Keratinocyte (primary cell): ENCODE measurements around the gene MLH1.

Experiments used
- EZH2 ChIP-seq: IDR thresholded peaks from one replicate; pipeline ENCODE4 v1.6.1; 2012; ENCODE audit warnings: inconsistent platforms, mild to moderate bottlenecking, low read length, moderate library complexity
- TF ChIP-seq, protein P1 (sequence below), 3 experiments: IDR thresholded peaks in 1 of 3; conservative IDR thresholded peaks in 1 of 3; optimal IDR thresholded peaks in 1 of 3; 2 replicates in 2 of 3; 3 replicates in 1 of 3; pipeline versions ENCODE3 to v1.5.1; 2011; ENCODE audit warnings: low read length in 3 of 3, mild to moderate bottlenecking in 3 of 3, moderate library complexity in 2 of 3, control low read depth in 1 of 3, inconsistent platforms in 1 of 3; ENCODE audit not compliant: insufficient read depth in 2 of 3; ENCODE audit errors: extremely low read depth in 1 of 3

- TF ChIP-seq, protein P1, sequence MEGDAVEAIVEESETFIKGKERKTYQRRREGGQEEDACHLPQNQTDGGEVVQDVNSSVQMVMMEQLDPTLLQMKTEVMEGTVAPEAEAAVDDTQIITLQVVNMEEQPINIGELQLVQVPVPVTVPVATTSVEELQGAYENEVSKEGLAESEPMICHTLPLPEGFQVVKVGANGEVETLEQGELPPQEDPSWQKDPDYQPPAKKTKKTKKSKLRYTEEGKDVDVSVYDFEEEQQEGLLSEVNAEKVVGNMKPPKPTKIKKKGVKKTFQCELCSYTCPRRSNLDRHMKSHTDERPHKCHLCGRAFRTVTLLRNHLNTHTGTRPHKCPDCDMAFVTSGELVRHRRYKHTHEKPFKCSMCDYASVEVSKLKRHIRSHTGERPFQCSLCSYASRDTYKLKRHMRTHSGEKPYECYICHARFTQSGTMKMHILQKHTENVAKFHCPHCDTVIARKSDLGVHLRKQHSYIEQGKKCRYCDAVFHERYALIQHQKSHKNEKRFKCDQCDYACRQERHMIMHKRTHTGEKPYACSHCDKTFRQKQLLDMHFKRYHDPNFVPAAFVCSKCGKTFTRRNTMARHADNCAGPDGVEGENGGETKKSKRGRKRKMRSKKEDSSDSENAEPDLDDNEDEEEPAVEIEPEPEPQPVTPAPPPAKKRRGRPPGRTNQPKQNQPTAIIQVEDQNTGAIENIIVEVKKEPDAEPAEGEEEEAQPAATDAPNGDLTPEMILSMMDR (optimal IDR thresholded peaks at IDR 0.05 in 1 of 3, IDR thresholded peaks at IDR 0.05 in 1 of 3, conservative IDR thresholded peaks at IDR 0.05 in 1 of 3; ENCODE audit: extremely low read depth in 1 of 3, insufficient read depth in 2 of 3, low read length in 3 of 3): no peak
- no peak for TF ChIP-seq EZH2
Observed at GRCh38 chr3:36988356-36988755, 5.0 kb upstream of the MLH1 start.
